ENCODE results near the gene SAMD4A.

The SAMD4A gene

DNA sequence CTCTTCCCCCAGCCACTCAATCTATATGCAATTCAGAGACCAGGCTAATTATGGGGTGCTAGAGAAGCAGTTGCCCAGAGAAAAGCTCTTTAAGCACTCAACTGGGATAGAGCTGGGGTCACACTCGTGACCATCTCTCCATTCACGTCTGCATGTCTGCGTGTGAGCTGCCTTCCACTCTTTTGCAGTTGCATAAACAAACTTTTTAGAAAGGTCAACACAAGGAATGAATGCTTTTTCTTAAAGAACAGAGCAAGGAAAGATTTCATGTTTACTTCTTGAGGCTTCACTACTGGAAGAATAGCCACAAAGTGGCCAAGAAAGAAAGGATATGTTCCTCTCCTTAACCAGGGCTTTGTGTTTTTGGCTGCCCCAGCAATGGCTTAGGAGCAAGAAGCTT is 151.1 kb downstream of the SAMD4A start:
- no peak for TF ChIP-seq FOXM1 (IDR thresholded peaks at IDR 0.05; ENCODE audit: borderline replicate concordance, low read depth)
- TF ChIP-seq, protein P1, sequence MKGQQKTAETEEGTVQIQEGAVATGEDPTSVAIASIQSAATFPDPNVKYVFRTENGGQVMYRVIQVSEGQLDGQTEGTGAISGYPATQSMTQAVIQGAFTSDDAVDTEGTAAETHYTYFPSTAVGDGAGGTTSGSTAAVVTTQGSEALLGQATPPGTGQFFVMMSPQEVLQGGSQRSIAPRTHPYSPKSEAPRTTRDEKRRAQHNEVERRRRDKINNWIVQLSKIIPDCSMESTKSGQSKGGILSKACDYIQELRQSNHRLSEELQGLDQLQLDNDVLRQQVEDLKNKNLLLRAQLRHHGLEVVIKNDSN (IDR thresholded peaks at IDR 0.05): no peak
- TF ChIP-seq CREB1 (IDR thresholded peaks at IDR 0.05; ENCODE audit: low read depth): no peak
- TF ChIP-seq, protein P2, sequence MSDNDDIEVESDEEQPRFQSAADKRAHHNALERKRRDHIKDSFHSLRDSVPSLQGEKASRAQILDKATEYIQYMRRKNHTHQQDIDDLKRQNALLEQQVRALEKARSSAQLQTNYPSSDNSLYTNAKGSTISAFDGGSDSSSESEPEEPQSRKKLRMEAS (IDR thresholded peaks at IDR 0.05): no peak
- TF ChIP-seq NFIC (IDR thresholded peaks at IDR 0.05): no peak
- TF ChIP-seq EP300 (IDR thresholded peaks at IDR 0.05; ENCODE audit: borderline replicate concordance): no peak
- TF ChIP-seq ZBTB7A (IDR thresholded peaks at IDR 0.05; ENCODE audit: low read depth): no peak
- TF ChIP-seq, protein P3, sequence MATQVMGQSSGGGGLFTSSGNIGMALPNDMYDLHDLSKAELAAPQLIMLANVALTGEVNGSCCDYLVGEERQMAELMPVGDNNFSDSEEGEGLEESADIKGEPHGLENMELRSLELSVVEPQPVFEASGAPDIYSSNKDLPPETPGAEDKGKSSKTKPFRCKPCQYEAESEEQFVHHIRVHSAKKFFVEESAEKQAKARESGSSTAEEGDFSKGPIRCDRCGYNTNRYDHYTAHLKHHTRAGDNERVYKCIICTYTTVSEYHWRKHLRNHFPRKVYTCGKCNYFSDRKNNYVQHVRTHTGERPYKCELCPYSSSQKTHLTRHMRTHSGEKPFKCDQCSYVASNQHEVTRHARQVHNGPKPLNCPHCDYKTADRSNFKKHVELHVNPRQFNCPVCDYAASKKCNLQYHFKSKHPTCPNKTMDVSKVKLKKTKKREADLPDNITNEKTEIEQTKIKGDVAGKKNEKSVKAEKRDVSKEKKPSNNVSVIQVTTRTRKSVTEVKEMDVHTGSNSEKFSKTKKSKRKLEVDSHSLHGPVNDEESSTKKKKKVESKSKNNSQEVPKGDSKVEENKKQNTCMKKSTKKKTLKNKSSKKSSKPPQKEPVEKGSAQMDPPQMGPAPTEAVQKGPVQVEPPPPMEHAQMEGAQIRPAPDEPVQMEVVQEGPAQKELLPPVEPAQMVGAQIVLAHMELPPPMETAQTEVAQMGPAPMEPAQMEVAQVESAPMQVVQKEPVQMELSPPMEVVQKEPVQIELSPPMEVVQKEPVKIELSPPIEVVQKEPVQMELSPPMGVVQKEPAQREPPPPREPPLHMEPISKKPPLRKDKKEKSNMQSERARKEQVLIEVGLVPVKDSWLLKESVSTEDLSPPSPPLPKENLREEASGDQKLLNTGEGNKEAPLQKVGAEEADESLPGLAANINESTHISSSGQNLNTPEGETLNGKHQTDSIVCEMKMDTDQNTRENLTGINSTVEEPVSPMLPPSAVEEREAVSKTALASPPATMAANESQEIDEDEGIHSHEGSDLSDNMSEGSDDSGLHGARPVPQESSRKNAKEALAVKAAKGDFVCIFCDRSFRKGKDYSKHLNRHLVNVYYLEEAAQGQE (IDR thresholded peaks at IDR 0.05; ENCODE audit: low read depth): no peak
- no peak for TF ChIP-seq CEBPB (IDR thresholded peaks at IDR 0.05)
- TF ChIP-seq TEAD4 (IDR thresholded peaks at IDR 0.05): no peak
- no peak for TF ChIP-seq RAD21 (IDR thresholded peaks at IDR 0.05; ENCODE audit: low read depth)
- TF ChIP-seq TCF12 (IDR thresholded peaks at IDR 0.05; ENCODE audit: low read depth): no peak
- TF ChIP-seq TAF1 (IDR thresholded peaks at IDR 0.05; ENCODE audit: low read depth): no peak
- no peak for TF ChIP-seq EGR1 (IDR thresholded peaks at IDR 0.05)

DNA sequence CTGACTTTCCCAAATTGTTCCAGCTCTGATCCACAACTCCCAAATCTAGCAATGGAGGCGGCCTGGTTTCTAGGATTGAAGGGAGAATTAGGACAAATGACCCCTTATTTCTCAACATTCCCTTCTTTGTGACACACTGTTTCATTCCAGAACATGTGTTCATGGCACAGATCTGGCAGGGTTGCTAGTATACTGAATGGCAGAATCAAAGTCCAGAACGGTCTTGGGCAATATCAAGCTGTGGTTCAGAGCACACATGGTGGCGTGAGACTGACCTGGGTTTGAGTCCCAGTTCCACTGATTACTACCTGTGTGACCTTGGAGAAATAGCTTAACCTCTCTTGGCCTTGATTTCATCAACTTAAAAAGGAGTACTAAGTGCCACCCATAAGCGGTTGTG is 152.5 kb downstream of the SAMD4A start:
- TF ChIP-seq FOXM1 (IDR thresholded peaks at IDR 0.05; ENCODE audit: borderline replicate concordance, low read depth) (no peak), YY1 (IDR thresholded peaks at IDR 0.05; ENCODE audit: low read depth) (no peak), NFIC (IDR thresholded peaks at IDR 0.05) (no peak), RAD21 (IDR thresholded peaks at IDR 0.05; ENCODE audit: low read depth) (no peak)
- TF ChIP-seq, protein P2 (IDR thresholded peaks at IDR 0.05): no peak

DNA sequence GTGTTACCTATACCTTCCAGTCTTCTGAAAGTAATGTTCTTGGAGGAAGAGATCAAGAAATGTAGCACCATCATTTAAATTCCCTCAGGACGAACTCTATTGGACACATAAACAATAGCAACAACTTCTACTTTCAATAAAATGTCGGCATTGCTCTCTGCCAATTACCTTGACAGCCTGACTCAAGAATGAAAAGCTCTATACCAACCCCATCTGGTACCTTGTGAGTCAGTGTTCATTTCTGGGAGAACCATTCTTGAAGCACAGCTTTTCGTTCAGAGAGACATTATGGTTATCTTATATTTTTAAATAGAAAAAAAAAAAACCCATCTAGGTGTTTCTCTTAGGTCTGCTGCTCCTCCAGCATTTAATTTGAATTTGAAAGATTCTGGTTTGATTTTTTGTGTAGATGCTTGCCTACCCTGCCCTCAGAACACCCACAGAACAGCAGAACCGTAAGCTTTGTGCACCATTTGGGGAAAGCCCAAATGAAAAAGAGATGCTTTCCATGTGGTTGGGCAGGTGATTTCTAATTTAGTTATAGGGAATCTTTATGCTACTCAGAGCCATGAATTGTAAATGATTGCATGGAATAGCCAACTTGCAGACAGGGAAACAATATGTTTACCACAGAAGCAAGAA is 156.0 kb downstream of the SAMD4A start:
- peak; percentile 46 for TF ChIP-seq RAD21 (IDR thresholded peaks at IDR 0.05; ENCODE audit: low read depth)
- TF ChIP-seq, protein P1 (IDR thresholded peaks at IDR 0.05): no peak
- TF ChIP-seq CEBPB (IDR thresholded peaks at IDR 0.05): no peak

DNA sequence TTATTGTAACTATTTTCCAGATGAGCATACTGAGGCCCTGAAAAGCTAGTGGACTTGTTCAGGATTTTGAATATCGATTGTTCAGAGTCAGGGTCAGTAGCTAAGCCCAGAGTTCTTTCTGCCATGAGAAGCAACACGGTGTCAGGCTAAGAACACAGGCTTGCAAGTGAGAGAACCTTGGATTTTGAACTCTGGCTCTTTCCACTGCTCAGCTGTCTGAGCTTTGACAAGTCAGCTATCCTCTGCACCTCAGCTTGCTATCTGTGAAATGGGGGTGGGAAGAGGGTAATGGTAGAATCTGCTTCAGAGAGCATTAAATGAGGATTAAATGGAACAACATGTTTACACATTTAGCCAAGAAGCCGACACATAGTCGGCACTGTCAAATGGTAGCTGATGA is 157.2 kb downstream of the SAMD4A start:
- no peak for TF ChIP-seq TCF12 (IDR thresholded peaks at IDR 0.05; ENCODE audit: low read depth)
- TF ChIP-seq CEBPB (IDR thresholded peaks at IDR 0.05): no peak
- no peak for TF ChIP-seq CREB1 (IDR thresholded peaks at IDR 0.05; ENCODE audit: low read depth)
- TF ChIP-seq TAF1 (IDR thresholded peaks at IDR 0.05; ENCODE audit: low read depth): no peak
- TF ChIP-seq NFIC (IDR thresholded peaks at IDR 0.05): no peak
- TF ChIP-seq, protein P1 (IDR thresholded peaks at IDR 0.05): no peak
- TF ChIP-seq ZBTB7A (IDR thresholded peaks at IDR 0.05; ENCODE audit: low read depth): no peak
- no peak for TF ChIP-seq EGR1 (IDR thresholded peaks at IDR 0.05)
- TF ChIP-seq, protein P2 (IDR thresholded peaks at IDR 0.05): no peak
- no peak for TF ChIP-seq EP300 (IDR thresholded peaks at IDR 0.05; ENCODE audit: borderline replicate concordance)
- TF ChIP-seq, protein P3 (IDR thresholded peaks at IDR 0.05; ENCODE audit: low read depth): no peak
- no peak for TF ChIP-seq TEAD4 (IDR thresholded peaks at IDR 0.05)

DNA sequence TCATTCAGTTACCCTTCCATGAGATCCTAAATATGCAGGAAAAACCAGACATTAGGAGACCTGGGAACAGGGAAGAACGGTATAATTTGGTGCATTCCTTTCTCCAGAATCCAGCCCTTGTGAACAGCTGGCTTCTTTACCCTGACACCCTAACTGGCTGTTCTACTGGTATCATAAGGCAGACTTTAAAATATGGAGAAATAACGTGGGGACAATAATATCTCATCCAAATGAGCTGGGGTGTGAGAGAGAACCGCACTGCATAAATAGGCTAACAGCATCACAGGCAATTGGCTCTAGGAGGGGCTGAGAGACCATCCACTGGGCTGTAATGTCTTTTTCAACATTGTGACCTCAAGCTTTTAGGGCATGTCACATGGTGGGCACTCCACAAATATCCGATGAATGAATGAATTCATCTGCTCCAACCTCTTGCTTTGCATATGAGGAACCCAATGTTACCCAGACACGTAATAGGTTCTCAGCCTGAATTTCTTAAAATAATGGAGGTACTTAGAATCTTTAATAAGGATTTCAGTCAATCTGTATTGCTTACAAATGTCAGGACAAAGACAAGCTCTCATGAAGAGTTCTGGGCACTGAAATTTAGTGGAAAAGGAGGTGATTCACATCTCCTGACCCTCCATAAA is 157.9 kb downstream of the SAMD4A start:
- no peak for TF ChIP-seq TEAD4 (IDR thresholded peaks at IDR 0.05)
- TF ChIP-seq RAD21 (IDR thresholded peaks at IDR 0.05; ENCODE audit: low read depth): no peak
- no peak for TF ChIP-seq NFIC (IDR thresholded peaks at IDR 0.05)
- no peak for TF ChIP-seq YY1 (IDR thresholded peaks at IDR 0.05; ENCODE audit: low read depth)

All from Ishikawa (cell line).